HepG2 (cell line): ENCODE results near the gene COL9A3. TPM values are rescaled to one million over a fixed set of nuclear protein-coding genes. Genes with fewer than 3 reads are reported as not detected.

ENCODE experiments used
- ATF6 ChIP-seq: sonication (generic); formaldehyde crosslinking; conservative IDR thresholded peaks from 2 replicates; pipeline ENCODE4 v1.4.0; 2020; ENCODE audit warnings: missing genetic modification reagents
- FOSL2 ChIP-seq: sonication (generic); formaldehyde crosslinking; IDR thresholded peaks from 2 replicates; pipeline ENCODE4 v1.4.0; 2020; ENCODE audit warnings: missing genetic modification reagents
- MIER2 ChIP-seq: IDR thresholded peaks from 2 replicates; pipeline ENCODE4 v1.6.1; 2016; ENCODE audit warnings: missing biosample characterization, missing genetic modification reagents
- MZF1 ChIP-seq: sonication (generic); formaldehyde crosslinking; IDR thresholded peaks from 2 replicates; pipeline ENCODE4 v1.8.1; 2023; ENCODE audit warnings: mild to moderate bottlenecking, missing genetic modification reagents, borderline replicate concordance
- NFIB ChIP-seq: sonication (generic); formaldehyde crosslinking; IDR thresholded peaks from 2 replicates; pipeline ENCODE4 v1.9.0; 2021; ENCODE audit warnings: missing genetic modification reagents, mild to moderate bottlenecking, borderline replicate concordance
- SP4 ChIP-seq: sonication (generic); formaldehyde crosslinking; IDR thresholded peaks from 2 replicates; pipeline ENCODE4 v1.8.1; 2023; ENCODE audit warnings: mild to moderate bottlenecking, missing genetic modification reagents
- TEAD2 ChIP-seq: sonication (generic); formaldehyde crosslinking; IDR thresholded peaks from 2 replicates; pipeline ENCODE4 v1.9.0; 2021; ENCODE audit warnings: missing genetic modification reagents
- USF2 ChIP-seq, 2 experiments: sonication (generic) in 1 of 2; formaldehyde crosslinking in 1 of 2; IDR thresholded peaks; 2 replicates each; pipeline versions ENCODE4 v1.5.1 to v1.6.1; 2011 to 2020; ENCODE audit warnings: borderline replicate concordance in 1 of 2, low read depth in 1 of 2, low read length in 1 of 2, mild to moderate bottlenecking in 1 of 2, missing genetic modification reagents in 1 of 2, moderate library complexity in 1 of 2
- XRCC5 ChIP-seq: fragments of 200-400 bp; formaldehyde crosslinking; optimal IDR thresholded peaks from 2 replicates; pipeline ENCODE3; 2017; ENCODE audit warnings: mild to moderate bottlenecking, low read length
- YY1 ChIP-seq: IDR thresholded peaks from 2 replicates; pipeline ENCODE4 v1.6.1; 2011; ENCODE audit warnings: low read length, low read depth, moderate library complexity, mild to moderate bottlenecking; ENCODE audit not compliant: insufficient read depth, insufficient replicate concordance
- ZBTB46 ChIP-seq: sonication (generic); formaldehyde crosslinking; IDR thresholded peaks from 2 replicates; pipeline ENCODE4 v1.4.0; 2020; ENCODE audit warnings: mild to moderate bottlenecking, missing genetic modification reagents, borderline replicate concordance
- ZNF124 ChIP-seq: sonication (generic); formaldehyde crosslinking; IDR thresholded peaks from 2 replicates; pipeline ENCODE4 v1.4.0; 2020; ENCODE audit warnings: missing genetic modification reagents
- ZNF138 ChIP-seq: sonication (generic); formaldehyde crosslinking; IDR thresholded peaks from 2 replicates; pipeline ENCODE4 v1.5.0; 2020; ENCODE audit warnings: mild to moderate bottlenecking, low read depth, missing genetic modification reagents
- ZNF296 ChIP-seq: sonication (generic); formaldehyde crosslinking; conservative IDR thresholded peaks from 2 replicates; pipeline ENCODE4 v1.5.0; 2020; ENCODE audit warnings: mild to moderate bottlenecking, missing genetic modification reagents
- ZNF574 ChIP-seq: sonication (generic); formaldehyde crosslinking; IDR thresholded peaks from 2 replicates; pipeline ENCODE4 v1.4.0; 2020; ENCODE audit warnings: missing genetic modification reagents
- ZNF674 ChIP-seq: sonication (generic); formaldehyde crosslinking; IDR thresholded peaks from 2 replicates; pipeline ENCODE4 v1.5.0; 2020; ENCODE audit warnings: low read depth, mild to moderate bottlenecking, missing genetic modification reagents
- ZNF703 ChIP-seq: sonication (generic); formaldehyde crosslinking; IDR thresholded peaks from 2 replicates; pipeline ENCODE4 v1.5.1; 2020; ENCODE audit warnings: missing genetic modification reagents, mild to moderate bottlenecking, moderate library complexity, borderline replicate concordance
- ZSCAN21 ChIP-seq: sonication (generic); formaldehyde crosslinking; IDR thresholded peaks from 2 replicates; pipeline ENCODE4 v1.8.0; 2022; ENCODE audit warnings: mild to moderate bottlenecking, missing genetic modification reagents, moderate library complexity, borderline replicate concordance
- polyA plus RNA-seq, 8 experiments: library from polyadenylated mRNA; depleted of rRNA in 3 of 8; stranded (reverse) in 7 of 8; unstranded in 1 of 8; fragments of >200 nt; fragmentation: Illumina TruSeq in 4 of 8; extraction: Trizol in 4 of 8; gene quantifications; 2 replicates each; pipeline versions ENCODE4 v1.2.1 to v1.2.3, GENCODE V29; 2011 to 2016; ENCODE audit warnings: low read depth in 4 of 8, missing spikeins in 1 of 8, mixed read lengths in 1 of 8; ENCODE audit not compliant: insufficient read depth in 1 of 8
- total RNA-seq, 5 experiments: library from RNA; depleted of rRNA; stranded (reverse); fragments of >200 nt; fragmentation: Illumina TruSeq; extraction: Trizol; gene quantifications; 2 replicates each; pipeline ENCODE4 v1.2.3, GENCODE V29; 2016; ENCODE audit warnings: low read depth in 1 of 5

COL9A3 gene
- total and polyA plus RNA-seq, 2 of the 13 experiments (the other 11 are each of a cell fraction or from before 2014, with no cell fraction given), result 155 to 204 TPM

- no peak for TF ChIP-seq SP4 (CRISPR knock-in tag)
- TF ChIP-seq ZNF703, result no peak
- peak; percentile 39; the same call in 1 of the 2 replicates for TF ChIP-seq ZNF574 (CRISPR knock-in tag)
- 0 out of 2 replicates have a peak, but pooled peaks have one; percentile 5 for TF ChIP-seq FOSL2 (CRISPR knock-in tag)
- no peak for TF ChIP-seq ZBTB46 (CRISPR knock-in tag)
- TF ChIP-seq ZNF138 (CRISPR knock-in tag), result 0 out of 2 replicates have a peak, but pooled peaks have one; percentile 61
- TF ChIP-seq ZNF296 (CRISPR knock-in tag), result 0 out of 2 replicates have a peak, but pooled peaks have one; percentile 35
- peak; percentile 78; the same call in 1 of the 2 replicates for TF ChIP-seq ZNF674
- peak; percentile 82; the same call in 1 of the 2 replicates for TF ChIP-seq MZF1 (CRISPR knock-in tag)
- no peak for TF ChIP-seq NFIB (CRISPR knock-in tag)
- no peak for TF ChIP-seq XRCC5
- TF ChIP-seq TEAD2 (CRISPR knock-in tag), result no peak
- TF ChIP-seq USF2 (IDR thresholded peaks at IDR 0.05; ENCODE audit: low read depth, low read length), result no peak
- no peak for TF ChIP-seq USF2 (CRISPR knock-in tag; IDR thresholded peaks at IDR 0.05; ENCODE audit: borderline replicate concordance)
- TF ChIP-seq ZSCAN21 (CRISPR knock-in tag), result peak; percentile 32; the same call in 1 of the 2 replicates
- no peak for TF ChIP-seq MIER2 (CRISPR knock-in tag)
- peak; percentile 43 for TF ChIP-seq YY1
- no peak for TF ChIP-seq ZNF124 (CRISPR knock-in tag)
- no peak for TF ChIP-seq ATF6 (CRISPR knock-in tag)
These were observed at the start of gene COL9A3 (continued) for GRCh38 chr20:62816884-62817873.
